ENCODE data around the gene VCL. TPM values are rescaled to one million over a fixed set of nuclear protein-coding genes. Genes with fewer than 3 reads are reported as not detected.

The VCL gene
- total and polyA plus RNA-seq, 9 of the 15 experiments (the other 6 are each of a cell fraction or from before 2014, with no cell fraction given), result 29.8 to 186 (median 76.4) TPM

GRCh38 chr10:73992899-73993788 is 4.8 kb upstream of the VCL start (continued):
- TF ChIP-seq ZNF398 (CRISPR knock-in tag; IDR thresholded peaks at IDR 0.05), result no peak
- peak; percentile 54; the same call in 1 of the 2 replicates for TF ChIP-seq SMAD3 (CRISPR knock-in tag; conservative IDR thresholded peaks at IDR 0.05)
- TF ChIP-seq ARID1B (IDR thresholded peaks at IDR 0.05), result peak; percentile 97
- TF ChIP-seq SIN3B (IDR thresholded peaks at IDR 0.05; ENCODE audit: low read depth), result no peak
- no peak for TF ChIP-seq ZSCAN32 (CRISPR knock-in tag; IDR thresholded peaks at IDR 0.05)
- peak; percentile 83 for TF ChIP-seq BRD9 (IDR thresholded peaks at IDR 0.05; ENCODE audit: low read depth, partially characterized antibody)
- TF ChIP-seq DEAF1 (CRISPR knock-in tag; IDR thresholded peaks at IDR 0.05), result no peak
- TF ChIP-seq HES1 (IDR thresholded peaks at IDR 0.05; ENCODE audit: low read depth), result peak; percentile 69; the same call in 1 of the 2 replicates
- 0 out of 2 replicates have a peak, but pooled peaks have one; percentile 1 for TF ChIP-seq ZNF75A (CRISPR knock-in tag; IDR thresholded peaks at IDR 0.05)
- TF ChIP-seq CREM (IDR thresholded peaks at IDR 0.05; ENCODE audit: low read depth), result peak; percentile 54
- TF ChIP-seq ZNF584 (CRISPR knock-in tag; IDR thresholded peaks at IDR 0.05; ENCODE audit: low read depth), result peak; percentile 94
- peak; percentile 77; the same call in 1 of the 2 replicates for TF ChIP-seq SMARCA5 (IDR thresholded peaks at IDR 0.05)
- TF ChIP-seq ZBTB17 (CRISPR knock-in tag; IDR thresholded peaks at IDR 0.05), result peak; percentile 61; the same call in 1 of the 2 replicates
- no peak for TF ChIP-seq SNRNP70 (optimal IDR thresholded peaks at IDR 0.05; ENCODE audit: low read depth, low read length)
- TF ChIP-seq TAF1 (IDR thresholded peaks at IDR 0.05; ENCODE audit: control insufficient read depth, extremely low read depth, insufficient read depth, low read length, severe bottlenecking), result no peak
- TF ChIP-seq CBFA2T3 (IDR thresholded peaks at IDR 0.05), result peak; percentile 94
- TF ChIP-seq SMARCB1 (IDR thresholded peaks at IDR 0.05; ENCODE audit: insufficient read length, low read depth), result peak; percentile 82
- TF ChIP-seq TCF3 (CRISPR knock-in tag; IDR thresholded peaks at IDR 0.05), result peak; percentile 91
- TF ChIP-seq SRF (CRISPR knock-in tag; IDR thresholded peaks at IDR 0.05), result no peak
- TF ChIP-seq ZNF384 (IDR thresholded peaks at IDR 0.05; ENCODE audit: low read depth, low read length), result peak; percentile 6; the same call in 1 of the 2 replicates
- no peak; the same call in none of the 2 replicates for TF ChIP-seq EHMT2 (IDR thresholded peaks at IDR 0.05)
- TF ChIP-seq GTF2F1 (IDR thresholded peaks at IDR 0.05; ENCODE audit: low read depth, low read length), result no peak
- peak; percentile 79 for TF ChIP-seq POLR2AphosphoS5 (IDR thresholded peaks at IDR 0.05; ENCODE audit: control insufficient read depth, insufficient read depth, low read depth, low read length)
- TF ChIP-seq CCNT2 (IDR thresholded peaks at IDR 0.05; ENCODE audit: borderline replicate concordance, extremely low read depth, insufficient read length, low read depth, low read length), result peak; percentile 21
- TF ChIP-seq ZNF76 (CRISPR knock-in tag; IDR thresholded peaks at IDR 0.05; ENCODE audit: borderline replicate concordance), result peak; percentile 64; the same call in 1 of the 2 replicates

Data from K562 (cell line).